ENCODE results near the gene LIN28A.

- TF ChIP-seq, protein P1, sequence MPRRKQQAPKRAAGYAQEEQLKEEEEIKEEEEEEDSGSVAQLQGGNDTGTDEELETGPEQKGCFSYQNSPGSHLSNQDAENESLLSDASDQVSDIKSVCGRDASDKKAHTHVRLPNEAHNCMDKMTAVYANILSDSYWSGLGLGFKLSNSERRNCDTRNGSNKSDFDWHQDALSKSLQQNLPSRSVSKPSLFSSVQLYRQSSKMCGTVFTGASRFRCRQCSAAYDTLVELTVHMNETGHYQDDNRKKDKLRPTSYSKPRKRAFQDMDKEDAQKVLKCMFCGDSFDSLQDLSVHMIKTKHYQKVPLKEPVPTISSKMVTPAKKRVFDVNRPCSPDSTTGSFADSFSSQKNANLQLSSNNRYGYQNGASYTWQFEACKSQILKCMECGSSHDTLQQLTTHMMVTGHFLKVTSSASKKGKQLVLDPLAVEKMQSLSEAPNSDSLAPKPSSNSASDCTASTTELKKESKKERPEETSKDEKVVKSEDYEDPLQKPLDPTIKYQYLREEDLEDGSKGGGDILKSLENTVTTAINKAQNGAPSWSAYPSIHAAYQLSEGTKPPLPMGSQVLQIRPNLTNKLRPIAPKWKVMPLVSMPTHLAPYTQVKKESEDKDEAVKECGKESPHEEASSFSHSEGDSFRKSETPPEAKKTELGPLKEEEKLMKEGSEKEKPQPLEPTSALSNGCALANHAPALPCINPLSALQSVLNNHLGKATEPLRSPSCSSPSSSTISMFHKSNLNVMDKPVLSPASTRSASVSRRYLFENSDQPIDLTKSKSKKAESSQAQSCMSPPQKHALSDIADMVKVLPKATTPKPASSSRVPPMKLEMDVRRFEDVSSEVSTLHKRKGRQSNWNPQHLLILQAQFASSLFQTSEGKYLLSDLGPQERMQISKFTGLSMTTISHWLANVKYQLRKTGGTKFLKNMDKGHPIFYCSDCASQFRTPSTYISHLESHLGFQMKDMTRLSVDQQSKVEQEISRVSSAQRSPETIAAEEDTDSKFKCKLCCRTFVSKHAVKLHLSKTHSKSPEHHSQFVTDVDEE (CRISPR knock-in tag; IDR thresholded peaks at IDR 0.05), result no peak
- TF ChIP-seq PATZ1 (CRISPR knock-in tag; IDR thresholded peaks at IDR 0.05; ENCODE audit: borderline replicate concordance) (no peak), ZFP30 (CRISPR knock-in tag; IDR thresholded peaks at IDR 0.05) (no peak), ZFP3 (CRISPR knock-in tag; IDR thresholded peaks at IDR 0.05) (no peak), ZNF8 (CRISPR knock-in tag; IDR thresholded peaks at IDR 0.05) (no peak), RARB (CRISPR knock-in tag; IDR thresholded peaks at IDR 0.05) (no peak), OSR1 (CRISPR knock-in tag; IDR thresholded peaks at IDR 0.05) (no peak), TCF4 (CRISPR knock-in tag; IDR thresholded peaks at IDR 0.05; ENCODE audit: borderline replicate concordance) (no peak), ISL1 (CRISPR knock-in tag; IDR thresholded peaks at IDR 0.05) (no peak), SNAI2 (CRISPR knock-in tag; IDR thresholded peaks at IDR 0.05) (no peak), POU6F1 (CRISPR knock-in tag; IDR thresholded peaks at IDR 0.05; ENCODE audit: borderline replicate concordance, low read depth) (no peak)
Observed at GRCh38 chr1:26412180-26412840, 1.7 kb downstream of the LIN28A start.
